ENCODE measurements around the gene GALE.
"Not testable (repeated sequence)": the region's sequence is repeated elsewhere in the genome, so short reads cannot be mapped to it uniquely, and the experiment has no call there.

Gene GALE

DNA sequence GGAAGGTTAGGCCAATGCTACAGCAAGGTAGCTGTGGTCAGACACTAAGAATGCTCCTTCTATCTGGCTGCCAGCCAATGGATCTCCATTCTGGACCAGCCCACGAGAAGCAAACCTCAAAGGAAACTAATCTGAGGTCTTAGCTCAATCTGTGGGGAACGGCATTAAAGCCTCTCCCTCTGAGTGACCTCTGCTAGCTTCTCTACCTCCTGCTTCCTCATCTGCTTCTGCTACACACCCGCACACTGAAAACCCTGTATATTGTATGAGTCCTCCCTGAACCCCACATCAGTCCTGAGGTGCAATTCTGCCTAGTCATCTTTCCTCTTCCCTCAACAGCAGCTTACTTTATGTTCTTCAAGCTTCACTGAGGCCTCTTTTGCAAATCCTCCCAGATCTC is 6.9 kb upstream of the GALE start:
- DNase-seq: no peak

DNA sequence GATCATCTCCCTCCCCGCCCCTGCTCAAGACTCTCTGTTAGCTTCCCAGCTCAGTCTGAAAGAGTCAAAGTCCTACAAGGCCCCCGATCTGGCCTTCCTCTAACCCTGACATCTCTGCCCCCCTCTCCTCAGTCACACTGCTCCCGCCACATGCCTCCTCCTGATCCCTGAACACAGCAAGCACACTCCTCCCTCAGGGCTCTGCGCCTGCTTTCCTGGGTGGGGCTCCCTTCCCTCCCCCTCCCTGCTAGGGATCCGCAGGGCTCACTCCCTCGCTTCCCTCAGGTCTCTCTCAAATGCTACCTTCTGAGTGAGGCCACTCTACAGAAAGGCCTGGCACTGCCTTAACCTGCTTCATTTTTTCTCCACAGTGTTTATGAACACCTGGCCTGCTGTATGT is 5.7 kb upstream of the GALE start:
- DNase-seq: no peak

DNA sequence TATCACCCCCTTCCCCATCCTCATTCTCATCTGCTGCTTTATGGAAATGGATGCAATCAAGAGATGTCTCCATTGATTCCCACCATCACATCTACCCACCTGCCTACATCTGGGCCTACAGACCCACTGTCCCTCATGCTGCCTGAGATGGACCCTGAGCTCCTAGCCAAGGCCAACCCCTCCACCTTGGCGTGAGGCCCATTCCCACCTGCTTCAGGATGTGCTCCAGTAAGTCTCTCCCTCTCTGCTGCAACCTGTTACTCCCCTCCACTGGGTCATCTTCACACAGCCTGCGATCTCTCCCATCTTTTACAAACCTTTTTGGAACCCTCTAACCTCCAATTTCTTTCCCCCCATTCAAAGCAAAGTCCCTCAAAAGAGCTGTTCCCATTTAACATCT is 4.5 kb upstream of the GALE start:
- DNase-seq: no peak

DNA sequence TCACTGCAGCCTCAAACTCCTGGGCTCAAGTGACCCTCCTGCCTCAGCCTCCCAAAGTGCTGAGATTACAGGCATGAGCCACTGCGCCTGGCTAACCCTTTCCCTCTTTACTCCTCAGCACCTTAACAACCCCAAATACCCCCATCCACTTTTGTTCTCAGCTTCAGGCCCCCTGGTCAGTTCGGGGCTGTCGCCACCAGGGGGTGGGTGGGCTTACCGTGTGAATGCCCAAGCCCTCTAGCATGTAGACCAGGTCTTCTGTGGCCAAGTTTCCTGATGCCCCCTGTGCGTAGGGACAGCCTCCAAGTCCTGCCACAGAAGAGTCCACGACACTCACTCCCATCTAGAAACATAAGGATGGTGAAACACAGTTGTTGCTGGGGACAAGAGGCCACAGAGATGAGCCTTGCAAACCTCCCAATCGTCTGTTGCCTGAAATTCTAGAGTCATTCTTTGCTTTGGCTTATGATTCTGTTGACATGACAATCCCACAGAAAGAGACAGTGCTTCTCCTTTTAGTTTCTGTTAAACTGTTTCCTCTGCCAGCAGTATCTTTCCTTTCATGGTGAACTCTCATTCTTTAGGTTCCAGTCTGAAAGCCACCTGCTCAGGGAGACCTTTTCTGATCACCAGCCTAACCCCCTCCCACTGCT is 3.8 kb upstream of the GALE start:
- no peak for DNase-seq

DNA sequence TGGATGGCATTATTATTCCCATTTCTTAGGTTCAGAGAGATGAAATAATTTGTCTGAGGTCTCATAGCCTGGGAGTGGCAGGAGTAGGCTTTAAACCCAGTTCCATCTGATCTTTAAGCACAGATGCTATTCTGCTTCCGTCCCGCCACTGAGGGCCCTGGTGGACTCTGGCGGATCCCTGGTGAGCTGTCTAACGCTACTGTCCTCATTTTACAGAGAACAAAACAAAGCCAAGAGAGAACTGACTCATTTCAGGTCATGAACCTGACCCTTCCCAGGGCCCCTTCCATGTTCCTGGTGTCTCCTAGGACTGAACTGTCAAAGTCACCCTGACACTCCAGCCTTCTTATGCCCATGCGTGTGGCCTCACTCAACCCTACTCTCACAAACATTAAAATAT is 3.1 kb upstream of the GALE start:
- DNase-seq: no peak

DNA sequence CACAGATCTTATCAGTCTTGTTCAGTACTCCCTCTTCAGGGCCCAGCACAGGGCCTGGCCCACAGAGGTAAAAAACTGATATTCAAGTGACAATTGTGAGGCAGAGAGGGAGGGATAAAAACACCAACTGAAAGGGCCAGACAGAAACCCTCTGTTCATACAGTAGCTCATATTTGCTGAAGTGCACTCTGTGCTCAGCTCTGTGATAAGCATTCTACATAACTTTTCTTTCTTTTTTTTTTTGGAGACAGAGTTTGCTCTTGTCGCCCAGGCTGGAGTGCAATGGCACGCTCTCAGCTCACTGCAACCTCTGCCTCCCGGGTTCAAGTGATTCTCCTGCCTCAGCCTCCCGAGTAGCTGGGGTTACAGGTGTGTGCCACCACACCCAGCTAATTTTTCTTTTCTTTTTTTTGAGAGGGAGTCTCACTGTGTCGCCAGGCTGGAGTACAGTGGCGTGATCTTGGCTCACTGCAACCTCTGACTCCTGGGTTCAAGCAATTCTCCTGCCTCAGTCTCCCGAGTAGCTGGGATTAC is 2.3 kb upstream of the GALE start:
- not testable (repeated sequence) for DNase-seq

DNA sequence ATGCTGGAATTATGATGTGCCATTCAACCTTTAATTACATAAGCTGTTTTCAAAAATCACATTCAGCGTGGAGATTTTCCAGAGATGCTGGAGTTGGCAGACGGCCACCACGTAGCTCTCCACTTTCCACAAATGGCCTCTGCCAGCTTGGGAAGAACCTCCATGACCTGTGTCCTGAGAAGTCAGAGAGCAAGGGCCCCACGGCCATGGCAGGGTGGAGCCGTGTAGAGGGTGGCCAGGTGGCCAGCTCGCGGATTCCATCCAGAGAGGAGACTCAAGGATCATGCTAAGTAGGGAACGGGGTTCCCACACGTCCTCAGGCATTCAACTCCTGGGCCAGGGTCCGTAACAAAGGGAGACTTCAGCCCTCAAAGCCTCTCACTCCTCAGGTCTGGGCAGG is 1.3 kb upstream of the GALE start:
- DNase-seq: no peak

DNA sequence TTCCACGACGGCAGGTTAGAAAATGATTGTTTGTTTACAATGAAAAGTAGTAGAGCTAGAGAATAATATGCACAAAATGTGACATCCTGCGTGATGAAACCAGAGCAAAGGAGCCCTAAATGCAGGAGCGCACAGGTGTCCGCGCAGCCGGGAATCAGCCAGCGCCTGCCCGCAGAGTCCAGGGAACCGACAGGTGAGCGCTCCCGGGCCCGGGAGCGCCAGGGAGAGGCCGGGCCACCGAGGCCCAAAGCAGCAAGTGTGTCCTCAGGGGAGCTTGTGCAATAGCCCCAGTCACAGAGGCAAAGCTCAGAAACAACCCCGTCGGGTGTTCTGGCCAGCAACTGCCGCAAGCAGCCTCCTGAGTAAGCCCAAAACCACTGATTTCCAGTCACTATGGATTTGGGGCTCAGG is 789 bp upstream of the GALE start:
- no peak for DNase-seq

DNA sequence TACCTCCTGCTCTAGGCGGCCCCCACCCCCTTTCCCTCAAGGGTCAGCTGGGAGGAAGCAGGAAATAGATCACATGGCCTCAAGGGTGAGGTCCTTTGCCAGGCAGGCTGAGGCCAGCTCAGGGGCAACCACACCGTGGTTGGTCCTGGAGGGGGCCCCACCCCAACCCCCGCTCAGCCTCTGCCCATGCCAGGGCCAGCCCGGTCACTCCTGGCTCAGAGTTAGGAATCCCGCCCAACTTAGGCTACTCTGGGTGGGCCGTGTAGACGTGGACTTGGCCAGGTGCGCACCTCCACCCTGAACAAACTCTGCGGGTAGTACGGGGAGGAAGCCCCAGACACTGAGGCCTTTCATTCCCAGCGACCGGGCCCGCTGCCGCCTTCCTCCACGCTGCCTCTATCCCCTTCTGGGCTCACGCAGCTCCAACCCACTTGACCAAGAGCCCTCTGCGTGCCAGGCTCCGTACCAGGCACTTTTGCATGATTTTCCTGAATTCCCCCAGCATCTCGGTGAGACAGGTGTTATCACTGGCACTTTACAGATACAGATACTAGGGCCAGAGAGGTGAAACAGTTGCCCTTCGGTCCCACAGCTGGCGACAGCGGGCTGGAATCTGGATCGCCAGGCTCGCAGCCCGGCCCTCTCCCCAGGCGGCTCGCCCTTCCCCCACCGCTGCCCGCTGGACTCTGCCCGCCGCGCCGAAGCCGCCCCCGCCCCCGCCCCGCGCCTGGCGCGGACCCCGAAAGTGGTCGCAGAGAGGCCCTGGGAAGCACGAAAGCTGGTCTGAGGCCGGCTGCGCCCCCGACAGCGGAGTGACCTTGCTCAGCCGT is 769 bp downstream of the GALE start:
- DNase-seq: no peak

DNA sequence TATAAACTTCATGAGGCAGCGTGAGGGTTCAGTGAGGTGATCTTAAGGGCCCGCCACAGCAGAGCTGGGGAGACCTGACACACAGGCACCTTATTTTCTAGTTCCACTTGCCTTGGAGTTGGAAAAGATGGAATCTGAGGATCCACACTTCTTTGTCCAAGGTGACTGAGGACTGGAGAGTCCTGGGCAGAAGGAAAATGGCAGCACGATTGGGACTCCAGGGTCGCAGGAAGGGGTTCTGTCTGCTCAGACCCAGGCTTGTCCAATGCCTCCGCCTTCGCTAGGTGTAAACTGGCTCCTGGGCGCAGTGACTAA is 1.3 kb downstream of the GALE start:
- no peak for DNase-seq

DNA sequence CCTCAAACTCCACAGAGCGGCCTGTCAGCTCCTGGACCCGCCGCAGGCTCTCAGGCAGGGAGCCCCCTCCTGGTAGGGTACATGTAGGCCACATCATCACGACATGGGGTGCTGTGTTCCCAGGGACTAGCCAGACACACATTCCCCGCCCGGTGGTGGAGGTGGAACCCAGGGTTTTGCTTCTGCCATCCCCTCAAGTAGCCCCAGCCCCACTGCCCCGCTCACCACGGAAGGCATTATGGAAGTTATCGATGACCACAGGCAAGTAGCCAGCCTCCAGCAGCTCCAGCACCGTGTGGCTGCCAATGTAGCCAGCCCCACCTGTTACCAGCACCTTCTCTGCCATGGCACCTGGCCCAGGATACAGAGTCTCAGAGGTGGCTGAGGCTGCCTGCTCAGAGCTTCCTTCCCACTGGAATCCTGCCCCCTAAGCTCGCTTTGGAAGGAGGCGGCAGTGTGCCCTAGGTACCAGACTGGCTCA is 1.9 kb downstream of the GALE start:
- DNase-seq: no peak

DNA sequence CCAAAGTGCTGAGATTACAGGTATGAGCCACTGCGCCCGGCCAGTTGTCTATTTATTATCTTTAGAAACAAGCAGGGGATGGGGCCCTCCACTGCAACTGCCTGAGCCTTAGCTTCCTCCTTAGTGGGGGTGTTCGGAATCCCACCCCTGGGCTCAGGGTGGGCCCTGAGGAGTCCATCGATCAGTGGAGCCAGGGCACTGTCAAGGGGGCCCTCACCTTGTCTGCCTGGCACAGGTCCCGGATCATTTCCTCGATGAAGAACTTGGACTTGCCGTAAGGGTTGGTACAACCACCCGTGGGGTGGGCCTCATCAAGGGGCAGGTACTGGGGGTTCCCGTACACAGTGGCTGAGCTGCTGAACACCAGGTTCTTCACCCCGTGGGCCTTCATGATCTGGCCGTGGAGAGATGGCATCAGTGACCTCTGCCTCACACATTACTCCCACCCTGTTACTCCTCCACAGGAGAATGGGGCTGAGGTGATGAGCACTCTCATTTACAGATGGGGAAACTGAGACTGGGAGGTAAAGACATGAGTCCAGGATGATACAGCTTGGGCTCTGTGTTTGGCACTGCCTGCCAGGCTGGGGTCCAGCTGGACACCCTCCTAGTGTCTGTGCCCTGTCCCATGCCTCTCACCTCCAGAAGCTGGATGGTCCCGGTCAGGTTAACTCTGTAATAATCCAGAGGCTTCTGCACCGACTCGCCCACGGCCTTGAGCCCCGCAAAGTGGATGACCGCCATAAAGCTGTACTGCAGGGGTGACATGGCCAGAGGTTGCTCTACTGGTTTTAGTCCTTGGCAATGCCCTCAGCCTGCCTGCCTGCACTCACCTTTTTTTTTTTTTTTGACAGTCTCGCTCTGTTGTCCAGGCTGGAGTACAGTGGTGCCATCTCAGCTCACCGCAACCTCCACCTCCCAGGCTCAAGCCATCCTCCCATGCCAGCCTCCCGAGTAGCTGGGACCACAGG is 2.8 kb downstream of the GALE start:
- no peak for DNase-seq

DNA sequence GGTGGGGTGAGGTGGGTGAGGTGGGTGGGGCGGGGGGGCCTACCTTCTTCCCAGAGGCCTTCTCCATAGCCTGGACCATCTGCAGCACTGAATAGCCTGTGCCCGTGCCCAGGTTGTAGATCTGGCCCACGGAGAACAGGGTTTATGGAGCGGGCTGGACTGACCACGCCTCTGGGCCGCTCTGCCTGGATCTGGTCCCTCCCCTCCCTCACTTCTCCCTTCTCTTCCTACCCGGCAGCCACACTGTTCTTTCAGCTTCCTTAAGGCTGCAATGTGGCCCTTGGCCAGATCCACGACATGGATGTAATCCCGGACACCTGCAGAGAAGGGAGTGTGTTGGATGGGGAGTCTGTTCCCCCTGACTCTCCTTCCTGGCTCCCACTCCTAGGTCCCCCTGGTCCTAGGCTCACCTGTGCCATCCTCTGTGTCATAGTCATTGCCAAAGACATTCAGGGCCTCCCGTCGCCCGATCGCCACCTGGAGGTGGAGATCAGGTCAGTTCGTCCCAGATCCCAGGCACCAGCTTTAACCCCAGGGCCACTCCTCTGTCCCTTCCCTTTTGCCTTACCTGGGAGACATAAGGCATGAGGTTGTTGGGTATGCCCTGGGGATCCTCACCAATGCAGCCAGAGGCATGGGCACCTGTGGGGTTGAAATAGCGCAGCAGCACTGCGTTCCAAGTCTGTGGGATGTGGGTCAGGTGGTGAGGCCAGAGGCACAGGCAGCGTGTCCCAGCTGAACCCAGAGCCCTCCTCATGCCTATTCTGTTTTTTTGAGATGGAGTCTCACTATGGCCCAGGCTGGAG is 3.9 kb downstream of the GALE start:
- DNase-seq: no peak

DNA sequence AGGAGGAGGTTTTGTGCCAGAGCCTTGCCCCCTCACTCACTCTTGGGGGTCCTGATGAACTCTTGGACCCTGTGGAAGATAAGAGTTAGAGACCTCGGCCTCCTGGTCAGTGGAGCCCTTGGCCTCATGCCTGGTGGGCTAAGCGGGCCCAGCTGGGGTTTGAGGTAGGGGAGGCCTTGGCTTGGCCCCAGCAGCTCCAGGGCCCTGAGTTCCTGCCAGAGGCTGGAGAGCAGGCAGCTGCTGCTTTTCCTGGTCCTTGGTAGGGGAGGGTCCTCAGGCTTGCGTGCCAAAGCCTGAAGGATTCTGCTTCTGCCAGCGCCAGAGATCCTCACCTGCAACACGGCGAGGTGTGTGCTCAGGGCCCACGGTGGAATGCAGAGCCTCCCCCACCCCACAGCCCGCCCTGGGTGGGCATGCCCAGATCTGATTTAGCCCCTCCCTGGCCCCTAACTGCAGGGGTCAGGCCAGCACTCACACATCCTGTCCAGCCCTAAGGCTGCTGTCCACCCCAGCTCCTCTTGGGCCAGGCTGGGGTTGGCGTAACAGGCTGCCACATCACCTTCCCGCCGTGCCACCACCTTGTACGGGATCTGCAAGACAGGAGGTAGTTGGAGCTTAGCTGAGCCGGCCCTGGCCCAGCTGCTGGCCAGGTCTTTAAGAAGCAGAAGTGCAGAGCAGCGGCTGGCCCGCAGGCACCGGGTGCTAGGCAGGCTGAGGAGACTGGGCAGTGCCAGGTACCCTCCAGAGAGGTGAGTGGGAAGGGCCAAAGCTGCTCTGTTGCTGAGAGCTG is 4.7 kb downstream of the GALE start:
- DNase-seq: no peak

DNA sequence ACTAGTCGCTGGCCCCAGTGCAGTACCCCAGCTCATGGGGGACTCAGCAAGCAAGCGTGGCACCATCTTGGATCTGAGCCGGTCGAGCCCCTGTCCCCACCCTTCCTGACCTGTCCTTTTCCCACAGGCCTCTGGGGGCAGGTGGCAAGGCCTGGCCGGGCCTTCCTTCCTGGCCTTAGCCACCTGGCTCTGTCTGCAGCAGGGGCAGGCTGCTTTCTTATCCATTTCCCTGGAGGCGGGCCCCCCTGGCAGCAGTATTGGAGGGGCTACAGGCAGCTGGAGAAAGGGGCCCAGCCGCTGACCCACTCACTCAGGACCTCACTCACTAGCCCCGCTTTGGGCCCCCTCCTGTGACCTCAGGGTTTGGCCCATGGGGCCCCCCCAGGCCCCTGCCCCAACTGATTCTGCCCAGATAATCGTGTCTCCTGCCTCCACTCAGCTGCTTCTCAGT is 5.8 kb downstream of the GALE start:
- not testable (repeated sequence) for DNase-seq

DNA sequence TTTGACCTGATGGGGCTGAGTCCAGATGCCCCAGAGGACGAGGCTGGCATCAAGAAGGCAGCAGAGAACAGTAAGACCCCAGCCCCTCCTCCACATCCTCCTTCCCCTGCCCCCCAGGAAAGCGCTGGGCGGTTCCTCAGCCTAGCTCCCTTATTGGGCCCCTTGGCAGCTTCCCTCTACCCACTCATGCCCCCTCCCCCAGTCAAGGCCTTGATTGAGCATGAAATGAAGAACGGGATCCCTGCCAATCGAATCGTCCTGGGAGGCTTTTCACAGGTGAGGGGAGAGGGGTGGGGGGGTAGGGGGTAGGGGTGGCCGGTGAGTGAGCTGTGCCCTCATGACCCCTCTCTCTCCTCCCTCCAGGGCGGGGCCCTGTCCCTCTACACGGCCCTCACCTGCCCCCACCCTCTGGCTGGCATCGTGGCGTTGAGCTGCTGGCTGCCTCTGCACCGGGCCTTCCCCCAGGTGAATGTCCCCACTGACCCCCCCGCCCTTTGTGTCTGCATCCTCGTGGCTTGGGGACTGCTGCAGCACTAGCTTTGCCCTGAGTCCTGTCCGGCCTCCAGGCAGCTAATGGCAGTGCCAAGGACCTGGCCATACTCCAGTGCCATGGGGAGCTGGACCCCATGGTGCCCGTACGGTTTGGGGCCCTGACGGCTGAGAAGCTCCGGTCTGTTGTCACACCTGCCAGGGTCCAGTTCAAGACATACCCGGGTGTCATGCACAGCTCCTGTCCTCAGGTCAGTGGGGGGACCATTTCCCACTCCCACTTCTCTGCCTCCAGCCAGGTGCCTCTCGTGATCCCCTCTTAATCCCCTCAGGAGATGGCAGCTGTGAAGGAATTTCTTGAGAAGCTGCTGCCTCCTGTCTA is 6.5 kb downstream of the GALE start:
- no peak for DNase-seq

DNA sequence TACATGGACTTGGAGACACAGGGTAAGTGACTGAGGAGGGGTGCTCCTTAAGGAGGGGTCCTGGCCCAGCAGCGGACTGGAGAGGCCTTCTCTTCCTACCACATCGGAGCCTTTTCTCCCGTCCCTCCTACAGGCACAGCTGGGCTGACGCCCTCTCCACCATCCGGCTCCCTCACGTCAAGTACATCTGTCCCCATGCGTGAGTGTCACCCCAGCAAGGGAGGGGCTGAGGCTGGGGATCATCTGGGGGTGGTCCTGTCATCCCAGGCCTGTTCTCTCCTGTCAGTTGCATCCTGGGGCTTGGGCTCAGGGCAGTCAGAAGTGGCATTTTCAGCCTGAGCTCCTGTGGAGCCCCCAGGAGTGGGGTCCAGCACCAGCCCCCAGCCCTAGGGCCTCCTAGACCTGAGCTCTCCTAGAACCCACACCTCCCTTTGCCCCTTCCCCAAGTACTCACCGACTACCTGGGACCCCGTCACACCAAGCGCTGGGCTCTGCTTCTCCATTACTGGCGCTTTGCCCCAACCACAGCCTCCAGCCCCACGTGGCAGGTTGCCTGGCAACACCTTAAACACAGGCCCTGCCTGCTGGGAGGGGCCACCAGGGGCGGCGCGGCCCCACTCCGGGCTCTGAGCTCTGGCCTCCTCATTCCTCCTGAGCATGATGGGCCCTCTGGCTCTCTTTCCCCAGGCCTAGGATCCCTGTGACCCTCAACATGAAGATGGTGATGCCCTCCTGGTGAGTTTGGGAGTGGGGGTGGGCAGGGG is 7.4 kb downstream of the GALE start:
- no peak for DNase-seq

DNA sequence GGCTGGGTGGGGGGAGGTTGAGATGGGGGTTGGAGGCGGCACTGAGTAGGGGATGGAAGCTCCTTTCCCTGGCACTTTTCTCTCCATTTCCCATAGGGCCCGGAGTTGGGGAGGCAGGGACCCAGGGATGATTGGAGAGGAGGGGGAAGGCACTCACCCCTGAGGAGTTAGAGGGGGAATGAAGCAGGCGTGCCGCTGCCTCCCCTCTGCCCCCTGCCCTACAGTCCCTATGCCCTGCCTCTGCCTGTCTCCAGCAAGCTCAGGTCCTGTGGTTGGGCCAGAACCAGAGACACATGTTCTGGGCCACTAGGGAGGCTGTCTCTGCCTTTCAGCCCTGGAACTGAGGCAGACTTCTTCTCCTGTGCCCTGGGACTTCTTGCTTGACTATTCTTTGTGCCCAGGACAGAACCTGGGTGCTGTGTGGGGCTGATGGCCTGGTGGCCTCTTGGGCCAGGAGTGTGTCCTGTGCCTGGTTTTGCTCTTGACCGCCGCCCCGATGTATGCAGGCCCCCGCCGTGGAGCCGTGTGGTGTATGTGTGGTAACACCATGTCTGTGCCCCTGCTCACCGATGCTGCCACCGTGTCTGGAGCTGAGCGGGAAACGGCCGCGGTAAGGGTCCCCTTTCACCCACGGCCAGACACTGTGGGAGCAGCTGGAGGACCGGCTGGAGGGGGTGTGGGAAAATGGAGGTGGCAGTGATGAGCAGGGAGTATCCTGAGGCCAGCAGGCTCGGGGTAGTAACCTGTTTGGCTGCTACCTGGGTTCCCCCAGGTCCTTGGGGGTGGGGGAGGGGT is 8.2 kb downstream of the GALE start:
- no peak for DNase-seq
